GM21423 (cell line): ENCODE results near the gene EDEM3.
"Not testable (repeated sequence)": the region's sequence is repeated elsewhere in the genome, so short reads cannot be mapped to it uniquely, and the experiment has no call there.

ENCODE experiments used
- ATAC-seq: cut with Tn5 transposase; IDR thresholded peaks from one replicate; pipeline ENCODE4 v1.9.1; 2021; ENCODE audit warnings: mild to moderate bottlenecking, moderate library complexity; ENCODE audit not compliant: unreplicated experiment

The EDEM3 gene

DNA sequence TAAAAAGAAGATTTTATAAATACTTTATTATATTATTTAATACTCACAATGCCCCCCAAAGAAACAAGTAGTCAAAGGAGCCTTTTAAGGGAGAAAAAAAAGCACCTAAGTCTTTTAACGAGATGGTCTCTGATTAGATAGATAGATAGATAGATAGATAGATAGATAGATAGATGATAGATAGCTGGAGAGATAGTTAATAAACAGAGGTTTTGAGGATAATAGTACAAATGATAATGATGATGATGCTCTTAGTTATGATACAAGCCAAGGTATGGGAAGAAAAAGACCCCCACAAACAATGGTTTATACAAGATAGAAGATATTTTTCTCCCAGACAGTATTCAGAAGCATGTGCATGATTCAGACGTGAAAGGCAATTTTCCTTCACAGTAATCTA lies 14.6 kb upstream of the EDEM3 start:
- no peak for ATAC-seq

GRCh38 chr1:184768467-184768866 lies 13.8 kb upstream of the EDEM3 start:
- no peak for ATAC-seq

- no peak for ATAC-seq
These were observed 12.9 kb upstream of the EDEM3 start for GRCh38 chr1:184767591-184767990.

- no peak for ATAC-seq
These were observed 9.8 kb upstream of the EDEM3 start for GRCh38 chr1:184764483-184764882.

DNA sequence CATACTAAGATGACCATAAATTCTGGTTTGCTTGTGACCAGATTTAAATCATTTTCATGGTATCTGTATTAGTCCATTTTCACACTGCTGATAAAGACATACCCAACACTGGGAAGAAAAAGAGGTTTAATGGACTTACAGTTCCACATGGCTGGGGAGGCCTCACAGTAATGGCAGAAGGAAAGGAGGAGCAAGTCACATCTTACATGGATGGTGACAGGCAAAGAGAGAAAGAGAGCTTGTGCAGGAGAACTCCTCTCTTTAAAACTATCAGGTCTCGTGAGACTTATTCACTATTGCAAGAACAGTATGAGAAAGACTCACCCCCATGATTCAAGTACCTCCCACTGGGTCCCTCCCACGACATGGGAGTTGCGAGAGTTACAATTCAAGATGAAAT lies 8.9 kb upstream of the EDEM3 start:
- not testable (repeated sequence) for ATAC-seq

- ATAC-seq, result no peak
These were observed 7.4 kb upstream of the EDEM3 start for GRCh38 chr1:184761969-184762485.

GRCh38 chr1:184759651-184760050 lies 5.0 kb upstream of the EDEM3 start:
- no peak for ATAC-seq

DNA sequence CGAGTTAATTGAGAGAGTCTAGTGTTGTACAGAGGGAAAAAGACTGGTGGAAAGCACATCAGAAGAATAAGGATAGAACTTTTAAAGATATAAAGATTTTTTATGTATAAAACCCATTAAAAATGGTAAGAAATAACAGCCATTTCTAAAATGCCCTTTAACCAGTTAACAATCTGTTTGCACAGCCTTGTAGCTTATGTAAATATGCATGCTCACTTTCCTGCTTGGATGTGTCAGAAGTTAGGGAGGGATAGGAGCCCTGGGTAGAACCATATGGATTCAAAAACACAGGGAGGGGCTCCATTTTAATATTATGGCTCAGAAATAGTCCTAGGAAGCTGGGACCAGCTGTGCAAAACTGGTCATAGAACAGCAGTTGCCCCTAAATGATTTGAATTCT lies 4.5 kb upstream of the EDEM3 start:
- no peak for ATAC-seq

DNA sequence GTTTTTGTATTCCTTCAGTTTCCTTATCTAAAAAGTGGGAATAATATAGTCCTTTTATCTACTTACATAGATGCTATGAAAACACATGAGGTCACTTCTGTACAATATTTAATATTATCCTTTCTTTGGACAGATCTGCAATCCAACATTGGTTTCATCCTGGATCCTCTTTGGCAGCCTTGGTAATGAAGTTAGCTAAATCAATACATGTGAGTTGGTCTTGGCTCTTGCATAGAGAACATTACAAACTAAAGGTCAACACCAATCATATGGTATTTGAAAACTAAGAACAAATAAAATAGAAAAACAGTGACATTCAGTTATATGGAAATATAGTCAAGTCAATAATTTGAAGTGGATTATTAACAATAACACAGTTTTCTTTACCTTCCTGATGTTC lies 3.2 kb upstream of the EDEM3 start:
- no peak for ATAC-seq

DNA sequence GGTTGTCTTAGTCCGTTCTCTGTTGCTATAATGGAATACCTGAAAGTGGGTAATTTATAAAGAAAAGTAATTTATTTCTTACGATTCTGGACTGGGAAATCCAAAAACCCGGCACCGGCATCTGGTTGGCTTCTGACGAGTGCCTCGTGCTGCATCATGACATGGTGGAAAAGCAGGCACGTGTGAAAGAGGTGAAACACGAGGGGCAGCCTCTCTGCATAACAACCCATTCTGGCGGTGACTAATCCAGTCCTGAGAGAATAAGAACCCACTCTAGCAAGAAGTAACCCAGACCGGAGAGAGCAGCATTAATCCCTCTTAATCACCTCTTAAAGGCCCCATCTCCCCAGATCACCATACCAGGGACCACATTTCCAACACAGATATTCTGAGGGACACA lies 2.7 kb upstream of the EDEM3 start:
- no peak for ATAC-seq

GRCh38 chr1:184755226-184756065 lies 788 bp upstream of the EDEM3 start:
- ATAC-seq, result peak; percentile 2

GRCh38 chr1:184753608-184754475 lies 816 bp downstream of the EDEM3 start:
- peak; percentile 9 for ATAC-seq

DNA sequence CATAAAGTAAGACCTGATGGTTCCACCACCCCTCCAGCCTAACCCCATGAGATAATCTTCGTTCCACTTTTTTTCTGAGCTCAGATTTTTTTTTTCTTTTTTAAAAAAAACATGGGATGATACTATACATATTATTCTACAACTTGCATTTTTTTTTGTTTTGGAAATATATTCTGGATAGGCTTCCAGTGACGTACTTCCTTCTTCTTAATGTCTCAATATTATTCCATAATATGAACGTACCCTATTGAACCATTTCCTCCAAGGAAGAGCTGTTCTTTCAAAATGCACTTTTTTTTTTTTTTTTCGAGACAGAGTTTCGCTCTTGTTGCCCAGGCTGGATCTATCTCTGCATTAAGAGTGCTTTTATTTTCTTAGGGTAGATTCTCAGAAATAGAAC lies 1.5 kb downstream of the EDEM3 start:
- ATAC-seq, result no peak

- no peak for ATAC-seq
These were observed 2.0 kb downstream of the EDEM3 start for GRCh38 chr1:184752656-184753055.

DNA sequence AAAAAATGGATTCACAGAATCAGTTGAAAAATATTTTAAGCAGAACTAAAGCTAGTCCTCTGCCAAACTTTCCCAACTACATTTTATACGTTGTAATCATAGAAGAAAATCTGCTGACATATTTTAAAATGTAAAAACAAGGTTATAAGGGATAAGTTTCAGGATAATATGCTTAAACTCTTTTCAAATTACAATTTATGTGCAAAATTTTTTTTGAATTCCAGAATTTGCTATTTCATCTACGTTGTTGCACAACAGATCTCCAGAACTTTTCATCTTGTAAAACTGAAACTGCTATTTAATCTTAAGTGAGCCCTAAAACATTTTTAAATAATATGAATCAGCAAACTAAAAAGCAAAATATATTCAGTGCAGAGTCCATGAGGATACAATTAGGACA lies 5.9 kb downstream of the EDEM3 start:
- no peak for ATAC-seq

DNA sequence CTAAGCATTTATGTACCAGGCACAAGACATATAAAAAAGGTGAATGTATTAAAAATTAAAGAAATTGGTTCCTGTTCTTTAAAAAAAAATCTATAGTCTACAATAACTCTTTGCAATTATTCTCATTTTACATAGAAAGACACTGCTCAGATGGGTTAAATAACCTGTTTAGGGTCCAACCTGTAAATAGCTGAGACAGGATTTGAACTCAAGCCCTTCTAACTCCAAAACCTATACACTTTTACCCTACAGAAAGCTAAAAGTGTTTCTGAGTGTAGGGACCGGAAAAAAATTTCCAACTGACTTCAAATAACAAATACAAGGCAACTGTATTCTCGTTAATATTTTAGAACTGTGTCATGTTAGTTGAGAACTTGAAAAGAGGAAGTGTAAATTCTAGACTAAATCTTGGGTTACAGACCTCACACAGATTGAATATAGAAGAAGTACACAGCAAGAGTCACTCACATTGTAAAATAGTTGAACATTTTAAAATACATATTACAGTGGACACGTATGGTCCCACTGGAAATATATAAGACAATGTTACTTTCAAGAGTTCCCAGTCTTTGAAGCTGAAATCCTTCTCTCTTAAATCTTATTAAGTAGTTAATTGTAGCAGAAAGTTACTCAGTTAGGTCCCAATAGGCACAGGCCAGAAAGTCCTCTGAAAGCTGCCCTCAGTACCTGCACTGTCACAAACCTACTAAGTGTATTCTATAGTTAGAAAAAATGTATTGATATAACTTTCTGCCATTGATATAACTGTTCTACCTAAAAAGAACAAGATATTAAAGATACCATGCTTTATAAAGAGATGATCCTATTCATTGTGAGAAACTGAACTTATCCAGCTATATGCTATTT lies 7.3 kb downstream of the EDEM3 start:
- peak; percentile 84 for ATAC-seq

DNA sequence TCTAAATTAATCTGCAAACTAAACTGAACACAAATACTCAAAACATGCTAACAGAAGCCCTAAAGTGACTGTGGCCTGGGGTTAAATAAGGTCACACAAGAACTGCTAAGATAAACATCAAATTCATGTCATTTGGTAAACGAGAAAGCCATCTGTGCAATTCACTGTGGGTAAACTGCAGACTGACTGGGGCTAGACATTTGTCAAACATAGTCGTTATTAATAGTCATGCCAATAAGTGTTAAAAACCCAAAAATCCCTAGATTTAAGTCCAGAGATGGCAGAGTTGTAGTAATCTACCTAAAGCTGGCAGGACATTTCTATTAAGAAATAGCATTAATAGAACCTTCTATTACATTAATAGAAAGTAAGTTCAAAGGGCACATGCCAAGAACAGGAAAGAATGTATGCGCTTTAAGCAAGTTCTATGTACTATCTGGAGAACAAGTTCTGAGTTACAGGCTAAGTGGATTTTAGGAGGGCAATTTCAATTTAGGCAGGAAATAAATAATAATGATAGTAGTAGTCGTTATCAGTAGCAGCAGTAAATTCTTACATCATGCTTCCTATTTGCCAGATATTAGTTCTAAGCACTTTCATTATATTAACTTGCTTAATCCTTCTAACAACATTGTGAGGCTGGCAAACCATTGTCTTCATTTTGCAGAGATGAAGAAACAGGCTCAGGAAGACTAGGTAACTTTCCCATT lies 8.6 kb downstream of the EDEM3 start:
- ATAC-seq, result no peak

DNA sequence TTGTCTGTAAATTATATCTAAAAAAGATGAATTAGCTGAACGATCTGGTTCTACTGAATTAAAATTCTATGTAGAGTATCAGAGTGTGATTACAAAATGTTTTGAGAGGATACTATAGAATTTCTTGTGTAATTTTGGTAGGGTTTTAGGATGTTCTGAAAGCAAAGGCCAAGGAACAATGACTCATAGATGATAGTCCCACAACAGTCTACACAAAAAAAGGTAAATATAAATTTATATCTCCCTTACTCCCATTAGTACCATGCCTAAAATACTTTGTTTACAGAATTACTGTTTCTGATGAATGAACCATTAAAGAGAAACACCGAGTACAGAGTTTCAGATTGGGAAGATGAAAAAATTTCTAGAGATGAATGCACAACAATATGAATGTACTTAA lies 9.5 kb downstream of the EDEM3 start:
- ATAC-seq, result no peak

DNA sequence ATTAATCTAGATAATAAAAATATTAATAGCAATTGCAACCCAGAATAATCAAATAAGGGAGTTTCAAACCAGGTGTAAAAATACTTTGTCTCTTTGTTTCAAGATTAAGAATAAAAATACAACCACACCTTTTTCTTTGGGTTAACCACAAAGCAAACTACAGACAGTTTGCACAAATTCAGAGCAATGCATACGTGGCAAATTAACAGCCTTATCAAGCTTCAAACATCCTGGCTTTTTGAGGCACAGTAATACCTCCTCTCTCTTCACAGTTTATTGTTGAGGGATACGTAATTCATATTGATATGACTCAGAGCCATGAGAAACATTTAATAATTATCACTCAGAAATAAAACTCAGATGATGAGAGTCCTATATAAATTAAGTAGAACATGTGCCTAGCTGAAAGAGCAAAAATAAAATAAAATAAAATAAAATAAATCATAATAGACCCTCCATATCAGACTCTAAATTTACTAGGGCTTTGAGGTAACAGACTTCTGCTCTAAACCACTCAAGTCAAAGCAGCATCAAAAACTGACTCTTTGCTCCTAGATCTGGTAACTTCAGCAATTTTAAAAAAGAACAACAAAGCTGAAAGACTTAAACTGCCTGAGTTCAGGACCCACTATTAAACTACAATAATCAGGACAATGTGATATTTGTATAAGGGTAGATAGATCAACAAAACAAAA lies 11.4 kb downstream of the EDEM3 start:
- ATAC-seq, result no peak

DNA sequence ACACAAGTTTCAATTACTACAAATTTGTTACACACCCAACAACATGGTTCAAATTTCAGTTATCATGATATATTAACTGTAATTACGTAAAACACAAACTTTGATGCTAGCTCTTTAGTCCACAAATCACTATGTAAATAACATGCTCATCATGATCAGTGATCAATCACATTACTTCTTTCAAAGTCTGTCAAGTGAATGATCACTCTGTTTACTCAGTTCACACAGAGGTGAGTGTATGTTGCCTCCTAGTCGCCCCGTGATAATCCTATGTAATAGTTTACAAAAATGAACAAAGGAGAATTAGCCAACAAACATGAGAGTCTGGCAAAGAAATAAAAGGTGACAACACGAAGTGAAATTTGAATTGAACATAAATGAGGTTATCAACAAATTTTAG lies 14.3 kb downstream of the EDEM3 start:
- no peak for ATAC-seq
